Measurements from ENCODE around the gene NT5DC3.

GRCh38 chr12:103803847-103804246 is 37.2 kb downstream of the NT5DC3 start:
- TF ChIP-seq CTCF (conservative IDR thresholded peaks at IDR 0.05; ENCODE audit: low read depth, low read length) (no peak), EZH2 (IDR thresholded peaks at IDR 0.05; ENCODE audit: borderline replicate concordance, low read depth, low read length, poor library complexity, severe bottlenecking) (no peak)

All from A673 (cell line).